H1 (cell line): ENCODE measurements around the gene OSBP. TPM values are rescaled to one million over a fixed set of nuclear protein-coding genes. Genes with fewer than 3 reads are reported as not detected.

Experiments
- BCL11A ChIP-seq, 2 experiments: IDR thresholded peaks; one replicate each; pipeline ENCODE4 v1.6.1; 2011; ENCODE audit warnings: low read depth in 2 of 2, low read length in 2 of 2, mild to moderate bottlenecking in 2 of 2
- CBX5 ChIP-seq: fragments of 300-800, 300-1000 bp; sonication (generic); IDR thresholded peaks from 2 replicates; pipeline ENCODE4 v1.7.1; 2016; ENCODE audit warnings: antibody characterized with exemption, low read length, low read depth
- CHD1 ChIP-seq: IDR thresholded peaks from 2 replicates; pipeline ENCODE4 v1.6.1; 2012; ENCODE audit warnings: low read depth, low read length, improper control_type of control experiment
- CREB1 ChIP-seq: IDR thresholded peaks from 2 replicates; pipeline ENCODE4 v1.6.1; 2012; ENCODE audit warnings: inconsistent platforms
- KDM4A ChIP-seq: IDR thresholded peaks from one replicate; pipeline ENCODE4 v1.7.1; 2012; ENCODE audit warnings: low read depth, mild to moderate bottlenecking, moderate library complexity, low read length, inconsistent platforms; ENCODE audit not compliant: severe bottlenecking
- KDM5A ChIP-seq: fragments of 200-600 bp; IDR thresholded peaks from 2 replicates; pipeline ENCODE4 v1.7.1; 2012; ENCODE audit warnings: mild to moderate bottlenecking, low read length, inconsistent platforms, mixed read lengths
- MAFK ChIP-seq: IDR thresholded peaks from 2 replicates; pipeline ENCODE4 v1.6.1; 2012; ENCODE audit warnings: low read depth, mild to moderate bottlenecking, improper control_type of control experiment, low read length
- PHF8 ChIP-seq: fragments of 200-600 bp; sonication (generic); conservative IDR thresholded peaks from 2 replicates; pipeline ENCODE4 v1.7.1; 2012; ENCODE audit warnings: low read depth, mild to moderate bottlenecking, inconsistent platforms, low read length, moderate library complexity
- POU5F1 ChIP-seq: IDR thresholded peaks from 2 replicates; pipeline ENCODE4 v1.6.1; 2011; ENCODE audit warnings: low read depth, mild to moderate bottlenecking, low read length, moderate library complexity
- RAD21 ChIP-seq, 2 experiments: IDR thresholded peaks in 1 of 2; conservative IDR thresholded peaks in 1 of 2; 2 replicates each; pipeline ENCODE4 v1.6.1; 2011; ENCODE audit warnings: low read depth in 2 of 2, low read length in 2 of 2, improper control_type of control experiment in 1 of 2, inconsistent platforms in 1 of 2, mild to moderate bottlenecking in 1 of 2, moderate library complexity in 1 of 2
- RFX5 ChIP-seq: IDR thresholded peaks from 2 replicates; pipeline ENCODE4 v1.6.1; 2011; ENCODE audit warnings: low read depth, low read length, improper control_type of control experiment, borderline replicate concordance
- RXRA ChIP-seq: IDR thresholded peaks from 2 replicates; pipeline ENCODE4 v1.6.1; 2011; ENCODE audit warnings: low read depth, mild to moderate bottlenecking, low read length, moderate library complexity; ENCODE audit not compliant: insufficient read depth
- SIN3A ChIP-seq, 2 experiments: IDR thresholded peaks in 1 of 2; conservative IDR thresholded peaks in 1 of 2; 2 replicates each; pipeline ENCODE4 v1.6.1; 2011 to 2012; ENCODE audit warnings: low read length in 2 of 2, improper control_type of control experiment in 1 of 2, low read depth in 1 of 2, mild to moderate bottlenecking in 1 of 2
- TAF7 ChIP-seq: optimal IDR thresholded peaks from 2 replicates; pipeline ENCODE3; 2011; ENCODE audit warnings: low read depth, mild to moderate bottlenecking, inconsistent platforms, low read length, moderate library complexity, borderline replicate concordance
- TCF12 ChIP-seq: IDR thresholded peaks from 2 replicates; pipeline ENCODE4 v1.6.1; 2011; ENCODE audit warnings: low read depth, mild to moderate bottlenecking, low read length
- TEAD4 ChIP-seq: IDR thresholded peaks from 2 replicates; pipeline ENCODE4 v1.6.1; 2012; ENCODE audit warnings: low read depth, low read length, inconsistent platforms, mixed read lengths
- USF2 ChIP-seq: IDR thresholded peaks from 2 replicates; pipeline ENCODE4 v1.6.1; 2011; ENCODE audit warnings: low read length, improper control_type of control experiment
- polyA plus RNA-seq, 7 experiments: library from polyadenylated mRNA; depleted of rRNA in 3 of 7; stranded (reverse) in 5 of 7; unstranded in 2 of 7; fragments of >200 nt in 5 of 7; fragments of 200-250 nt in 2 of 7; gene quantifications; 1 replicate in 5 of 7; 2 replicates in 1 of 7; 4 replicates in 1 of 7; pipeline versions ENCODE4 v1.2.1 to v1.2.3, GENCODE V29; 2011 to 2013; ENCODE audit warnings: missing spikeins in 2 of 7, mixed read lengths in 2 of 7
- total RNA-seq: library from RNA; stranded (reverse); fragmentation: NEBNext Ultra II Directional; extraction: Animal tissue kit (Norgen Biotek cat#: 25700); gene quantifications from 2 replicates; pipeline ENCODE4 v1.2.1, GENCODE V29; 2021

OSBP gene
- total and polyA plus RNA-seq, 2 of the 8 experiments (the other 6 are each of a cell fraction or from before 2014, with no cell fraction given): 13.2 to 43.1 TPM

- TF ChIP-seq PHF8 (0 out of 2 replicates have a peak, but pooled peaks have one; percentile 28), RAD21 (IDR thresholded peaks at IDR 0.05 in 1 of 2, conservative IDR thresholded peaks at IDR 0.05 in 1 of 2; ENCODE audit: low read depth in 2 of 2, low read length in 2 of 2) (peak; percentile 14 to 29; a peak in 2 of 4 replicates), USF2 (no peak), TCF12 (0 out of 2 replicates have a peak, but pooled peaks have one; percentile 51), RXRA (0 out of 2 replicates have a peak, but pooled peaks have one; percentile 3), KDM5A (no peak), MAFK (peak; percentile 89; the same call in 1 of the 2 replicates), SIN3A (conservative IDR thresholded peaks at IDR 0.05 in 1 of 2, IDR thresholded peaks at IDR 0.05 in 1 of 2; ENCODE audit: low read depth in 1 of 2, low read length in 2 of 2) (peak; percentile 28 to 31; a peak in 1 of 4 replicates), BCL11A (IDR thresholded peaks at IDR 0.05; ENCODE audit: low read depth in 2 of 2, low read length in 2 of 2) (no peak), CBX5 (no peak), POU5F1 (peak; percentile 56; the same call in 1 of the 2 replicates), TEAD4 (peak; percentile 72; the same call in 1 of the 2 replicates), TAF7 (peak; percentile 67), CREB1 (no peak), RFX5 (no peak), KDM4A (no peak), CHD1 (no peak)
These were observed 65.2 kb downstream of the OSBP start (continued) for GRCh38 chr11:59550368-59550841.
